ENCODE data around the gene SPRED2.

The SPRED2 gene

DNA sequence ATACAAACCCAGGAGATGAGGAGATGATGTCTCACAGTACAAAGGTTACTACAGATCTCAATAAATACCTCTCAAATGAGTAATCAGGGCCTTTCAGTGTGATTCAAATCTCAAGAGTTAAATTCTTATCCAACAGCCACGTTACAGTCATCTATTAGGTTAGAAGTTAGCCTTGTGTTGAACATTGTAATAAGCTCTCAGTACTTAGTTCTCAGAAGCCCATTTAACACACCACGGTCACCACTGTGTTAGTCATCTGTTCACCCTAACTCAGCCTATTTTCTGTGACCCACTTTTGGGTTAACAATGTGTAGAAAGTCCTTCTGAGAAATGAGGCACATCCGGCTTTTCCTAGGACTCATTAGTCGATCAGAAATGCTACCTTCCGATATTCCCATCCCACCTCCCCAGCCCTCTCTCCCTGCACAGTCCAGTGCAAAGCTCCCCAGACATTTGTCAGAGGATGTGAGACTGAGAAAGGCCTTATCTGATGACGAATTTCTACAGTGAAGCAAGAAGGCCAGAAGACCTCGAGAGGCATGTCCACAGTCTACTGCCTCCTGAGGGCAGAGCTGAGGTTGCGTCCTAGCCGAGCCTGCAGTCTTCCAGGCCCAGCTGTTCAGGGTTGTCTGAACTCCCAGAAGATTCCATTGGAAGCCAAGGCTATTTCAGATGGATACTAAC is 112.2 kb downstream of the SPRED2 start:
- no peak for DNase-seq (ENCODE audit: low read depth in 1 of 2, low spot score in 1 of 2)
- no peak for TF ChIP-seq POLR2AphosphoS5 (IDR thresholded peaks at IDR 0.05; ENCODE audit: low read depth)
- TF ChIP-seq SPI1 (IDR thresholded peaks at IDR 0.05; ENCODE audit: borderline replicate concordance, low read depth) = no peak
- no peak for TF ChIP-seq GABPA (IDR thresholded peaks at IDR 0.05; ENCODE audit: low read depth)
- no peak for TF ChIP-seq CTCF (IDR thresholded peaks at IDR 0.05; ENCODE audit: insufficient read depth, low read length)
- TF ChIP-seq, protein P1, sequence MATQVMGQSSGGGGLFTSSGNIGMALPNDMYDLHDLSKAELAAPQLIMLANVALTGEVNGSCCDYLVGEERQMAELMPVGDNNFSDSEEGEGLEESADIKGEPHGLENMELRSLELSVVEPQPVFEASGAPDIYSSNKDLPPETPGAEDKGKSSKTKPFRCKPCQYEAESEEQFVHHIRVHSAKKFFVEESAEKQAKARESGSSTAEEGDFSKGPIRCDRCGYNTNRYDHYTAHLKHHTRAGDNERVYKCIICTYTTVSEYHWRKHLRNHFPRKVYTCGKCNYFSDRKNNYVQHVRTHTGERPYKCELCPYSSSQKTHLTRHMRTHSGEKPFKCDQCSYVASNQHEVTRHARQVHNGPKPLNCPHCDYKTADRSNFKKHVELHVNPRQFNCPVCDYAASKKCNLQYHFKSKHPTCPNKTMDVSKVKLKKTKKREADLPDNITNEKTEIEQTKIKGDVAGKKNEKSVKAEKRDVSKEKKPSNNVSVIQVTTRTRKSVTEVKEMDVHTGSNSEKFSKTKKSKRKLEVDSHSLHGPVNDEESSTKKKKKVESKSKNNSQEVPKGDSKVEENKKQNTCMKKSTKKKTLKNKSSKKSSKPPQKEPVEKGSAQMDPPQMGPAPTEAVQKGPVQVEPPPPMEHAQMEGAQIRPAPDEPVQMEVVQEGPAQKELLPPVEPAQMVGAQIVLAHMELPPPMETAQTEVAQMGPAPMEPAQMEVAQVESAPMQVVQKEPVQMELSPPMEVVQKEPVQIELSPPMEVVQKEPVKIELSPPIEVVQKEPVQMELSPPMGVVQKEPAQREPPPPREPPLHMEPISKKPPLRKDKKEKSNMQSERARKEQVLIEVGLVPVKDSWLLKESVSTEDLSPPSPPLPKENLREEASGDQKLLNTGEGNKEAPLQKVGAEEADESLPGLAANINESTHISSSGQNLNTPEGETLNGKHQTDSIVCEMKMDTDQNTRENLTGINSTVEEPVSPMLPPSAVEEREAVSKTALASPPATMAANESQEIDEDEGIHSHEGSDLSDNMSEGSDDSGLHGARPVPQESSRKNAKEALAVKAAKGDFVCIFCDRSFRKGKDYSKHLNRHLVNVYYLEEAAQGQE (IDR thresholded peaks at IDR 0.05; ENCODE audit: insufficient replicate concordance, low read depth) = no peak
- H3K27ac ChIP-seq (replicated peaks) = no peak overlapping the region
- no peak overlapping the region for H3K4me3 ChIP-seq (replicated peaks; ENCODE audit: insufficient read depth, low read length)
- no peaks in the 10 kb centered on the region for H3K27me3 ChIP-seq (ENCODE audit: insufficient read depth, poor library complexity, severe bottlenecking)

DNA sequence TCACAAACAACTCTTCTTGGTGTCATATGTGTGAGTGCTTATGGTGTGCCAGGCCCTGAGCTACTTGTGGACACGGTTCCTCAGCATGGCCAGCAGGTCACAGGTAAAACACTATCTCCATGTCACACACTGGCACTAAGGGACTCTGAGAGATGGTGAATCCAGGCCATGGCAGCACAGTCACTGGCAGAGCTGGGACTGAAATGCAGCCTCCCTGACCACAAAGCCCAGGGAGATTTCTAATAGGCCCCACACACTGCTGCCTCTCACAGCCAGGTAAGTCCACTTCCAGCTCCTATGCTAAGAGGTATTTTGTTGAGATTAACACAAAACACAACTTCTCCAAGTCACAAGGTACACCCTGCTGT is 112.7 kb downstream of the SPRED2 start:
- Histone ChIP-seq H3K4me3 (replicated peaks; ENCODE audit: insufficient read depth, low read length) (no peak overlapping the region), H3K27me3 (ENCODE audit: insufficient read depth, poor library complexity, severe bottlenecking) (no peaks in the 10 kb centered on the region), H3K27ac (replicated peaks) (no peak overlapping the region)
- TF ChIP-seq CTCF (IDR thresholded peaks at IDR 0.05; ENCODE audit: insufficient read depth, low read length) = no peak
- TF ChIP-seq, protein P1 (IDR thresholded peaks at IDR 0.05; ENCODE audit: insufficient replicate concordance, low read depth) = no peak
- TF ChIP-seq SPI1 (IDR thresholded peaks at IDR 0.05; ENCODE audit: borderline replicate concordance, low read depth) = no peak
- no peak for TF ChIP-seq GABPA (IDR thresholded peaks at IDR 0.05; ENCODE audit: low read depth)
- TF ChIP-seq POLR2AphosphoS5 (IDR thresholded peaks at IDR 0.05; ENCODE audit: low read depth) = no peak
- DNase-seq (ENCODE audit: low read depth in 1 of 2, low spot score in 1 of 2) = no peak

- Histone ChIP-seq H3K4me3 (replicated peaks; ENCODE audit: insufficient read depth, low read length) (no peak overlapping the region), H3K27me3 (ENCODE audit: insufficient read depth, poor library complexity, severe bottlenecking) (no peaks in the 10 kb centered on the region), H3K27ac (replicated peaks) (no peak overlapping the region)
- no peak for DNase-seq (ENCODE audit: low read depth in 1 of 2, low spot score in 1 of 2)
- TF ChIP-seq, protein P1 (IDR thresholded peaks at IDR 0.05; ENCODE audit: insufficient replicate concordance, low read depth) = no peak
- TF ChIP-seq SPI1 (IDR thresholded peaks at IDR 0.05; ENCODE audit: borderline replicate concordance, low read depth) (no peak), GABPA (IDR thresholded peaks at IDR 0.05; ENCODE audit: low read depth) (no peak), CTCF (IDR thresholded peaks at IDR 0.05; ENCODE audit: insufficient read depth, low read length) (no peak), POLR2AphosphoS5 (IDR thresholded peaks at IDR 0.05; ENCODE audit: low read depth) (no peak)
These were observed 113.2 kb downstream of the SPRED2 start for GRCh38 chr2:65319072-65319673.
